SKM-1 treated with dmso at 0.1 percent for 144 hours (cell line): ENCODE results near the gene MYMK.
A peak's percentile ranks its signal among the peaks of the same experiment; 100 is the strongest.

ENCODE experiments used
- DNase-seq: peaks from one replicate; lab custom pipeline; 2025; ENCODE audit not compliant: unreplicated experiment; lab: John Stamatoyannopoulos, UW

The MYMK gene

GRCh38 chr9:133488686-133489252, 36.0 kb downstream of the MYMK start:
- DNase-seq = no peak

- no peak for DNase-seq
Observed at GRCh38 chr9:133487331-133487725, 37.4 kb downstream of the MYMK start.

DNA sequence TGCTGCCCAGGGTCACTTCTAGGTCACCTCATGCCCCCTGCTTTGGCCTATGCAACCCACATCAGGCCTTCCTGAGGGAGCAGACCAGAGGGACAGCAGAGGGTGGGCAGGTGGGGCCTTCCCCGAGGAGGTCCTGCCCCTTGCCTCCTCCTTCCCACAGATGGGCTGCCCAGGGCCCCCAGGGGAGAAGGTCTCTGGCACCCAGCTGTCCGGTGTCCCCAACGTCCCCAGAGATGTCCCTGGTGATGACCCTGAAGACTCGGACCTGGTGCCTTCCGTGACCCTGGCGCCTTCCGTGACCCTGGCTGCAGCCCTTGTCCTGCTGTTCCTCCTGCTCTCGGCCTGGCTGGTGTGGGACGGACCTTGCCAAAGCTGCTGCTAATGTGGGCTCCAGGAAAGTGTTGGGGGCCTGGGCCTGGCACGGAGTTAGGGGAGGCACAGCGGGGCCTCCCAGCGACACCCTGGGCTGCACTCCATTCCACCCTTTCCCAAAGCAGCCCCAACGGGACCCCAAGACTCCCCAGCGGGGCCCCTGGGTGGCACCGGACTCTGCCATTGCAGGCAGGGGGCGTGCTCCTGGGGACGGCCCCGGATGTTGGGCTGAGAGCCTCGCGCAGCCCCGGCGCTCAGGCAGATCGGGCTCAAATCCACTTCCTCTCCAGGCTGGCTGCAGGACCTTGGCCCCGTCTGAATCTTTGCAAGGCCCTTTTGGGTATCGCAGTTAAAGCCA, 39.1 kb downstream of the MYMK start:
- peak; percentile 49 for DNase-seq

- no peak for DNase-seq
Observed at GRCh38 chr9:133484671-133485437, 39.9 kb downstream of the MYMK start.

DNA sequence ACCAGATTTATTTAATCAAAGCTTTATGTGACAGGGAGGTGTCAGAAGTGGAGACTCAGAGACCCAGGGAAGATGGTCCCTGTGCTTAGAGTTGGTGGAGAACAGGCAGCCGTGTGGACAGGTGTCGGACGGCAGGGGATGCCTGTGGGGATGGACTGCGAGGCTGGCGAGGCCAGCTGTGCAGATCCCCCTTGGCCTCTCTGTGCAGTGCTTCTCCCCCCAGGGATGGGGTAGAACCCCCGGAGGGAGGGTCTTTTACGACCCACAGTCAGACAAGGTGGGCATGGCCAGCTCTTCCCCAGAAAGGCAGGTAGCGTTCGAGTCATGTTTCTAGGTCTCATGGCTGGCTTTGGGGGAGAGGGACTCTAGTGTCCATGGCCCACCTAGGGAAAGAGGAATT, 41.1 kb downstream of the MYMK start:
- DNase-seq = no peak

DNA sequence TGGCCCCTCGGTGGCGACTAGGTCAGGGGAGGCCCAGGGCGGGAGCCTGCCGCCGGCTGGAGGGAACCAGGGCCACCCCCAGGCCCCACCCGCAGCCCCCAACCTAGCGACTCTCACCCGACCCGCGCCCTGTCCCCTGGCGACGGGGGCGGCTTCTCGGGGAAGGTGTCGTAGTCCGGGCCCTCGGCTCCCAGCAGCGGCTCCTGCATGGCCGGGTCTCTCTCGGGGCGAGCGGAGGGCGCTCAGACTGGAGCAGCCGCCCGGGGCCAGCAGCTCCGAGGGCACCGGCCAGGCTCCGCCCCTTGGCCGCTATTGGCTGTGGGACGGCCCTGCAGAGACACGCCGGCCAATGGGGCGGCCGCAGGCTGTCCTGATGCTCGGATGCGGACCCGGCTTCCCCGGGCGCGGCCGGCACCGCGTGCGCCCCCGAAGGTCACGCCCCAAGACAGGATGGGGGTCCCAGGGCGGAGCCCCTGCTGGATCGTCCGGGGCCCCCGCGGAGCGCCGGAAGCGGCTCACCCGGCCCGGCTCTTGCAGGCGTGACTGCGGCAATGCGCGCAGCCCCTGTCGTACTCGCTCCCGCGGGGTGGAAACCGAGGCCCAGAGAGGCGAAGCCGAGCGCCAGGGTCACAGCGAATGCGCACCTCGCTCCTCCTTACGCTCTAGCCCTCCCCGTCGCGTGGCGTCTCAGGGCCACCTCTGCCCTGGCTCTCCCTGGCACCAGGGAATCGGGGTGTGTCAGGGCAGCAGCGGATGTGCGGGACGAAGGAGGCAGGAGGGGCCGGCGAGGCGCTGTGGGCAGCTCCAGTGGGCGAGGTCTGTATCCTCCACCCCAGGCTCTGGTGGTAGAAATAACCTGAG, 45.7 kb downstream of the MYMK start, which contains the start of gene SLC2A6:
TSS of gene SLC2A6 (minus strand) at position 249 of the 861 bp plus-strand sequence. CDS start at position 209, 40 bp downstream.
- DNase-seq = peak; percentile 70

DNA sequence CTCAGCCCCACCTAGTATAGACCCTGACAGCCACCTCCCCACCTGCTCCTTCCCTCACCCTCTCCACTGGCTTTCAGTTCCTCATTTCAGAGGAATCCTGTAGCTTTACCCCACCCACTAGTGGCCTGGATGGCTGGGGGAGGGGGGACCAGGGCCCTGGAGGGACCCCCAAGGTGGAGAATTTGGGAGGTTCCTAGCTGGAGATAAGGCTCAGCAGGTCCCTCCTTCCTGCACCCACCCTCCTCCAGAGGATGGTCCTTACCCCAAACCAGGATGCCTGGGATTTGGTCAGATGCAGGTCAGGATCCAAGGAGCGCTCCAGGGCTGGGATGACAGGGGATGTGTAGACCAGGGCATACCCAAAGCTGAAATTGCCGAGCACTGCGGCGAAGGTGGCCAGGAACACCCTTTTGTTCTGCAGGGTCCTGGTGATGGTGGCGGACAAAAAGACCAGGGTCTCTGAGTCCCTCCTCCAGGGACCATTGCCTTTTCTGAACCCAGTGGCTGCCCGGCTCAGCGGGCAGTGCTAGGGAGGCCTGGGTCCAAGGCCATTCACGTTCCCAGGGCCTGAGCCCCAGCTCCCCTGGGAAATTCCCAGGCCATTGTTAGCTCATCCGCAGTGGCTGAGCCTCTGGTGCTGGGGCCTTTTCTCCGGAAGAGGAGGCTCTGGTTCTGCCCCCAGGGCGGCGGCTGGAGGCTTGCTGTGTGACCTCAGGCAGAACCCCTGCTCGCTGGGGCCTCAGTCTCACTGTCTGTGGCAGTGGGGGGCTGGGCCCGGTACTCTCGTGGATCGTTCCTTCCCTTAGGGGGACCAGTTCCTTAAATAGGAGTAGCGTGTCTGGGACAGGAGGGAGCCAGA, 46.5 kb downstream of the MYMK start:
- DNase-seq = peak; percentile 34

DNA sequence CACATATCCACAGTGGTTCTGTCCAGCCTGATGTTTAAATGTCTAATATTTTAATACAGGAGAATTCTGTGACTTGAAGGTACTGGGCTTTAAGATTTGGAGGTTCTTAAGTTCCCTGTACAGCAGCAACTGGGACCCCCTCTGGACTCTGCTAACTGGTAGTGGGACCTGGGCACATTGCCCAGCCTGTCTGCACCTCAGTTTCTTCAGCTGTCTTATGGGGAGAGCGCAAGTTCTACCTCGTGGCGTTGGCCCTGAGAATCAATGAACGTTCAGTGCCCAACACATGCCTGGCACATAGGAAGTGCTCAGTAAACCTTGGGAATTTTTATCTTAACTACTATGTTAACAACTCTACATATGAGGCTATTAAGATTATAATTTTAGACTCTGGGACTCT, 47.3 kb downstream of the MYMK start:
- no peak for DNase-seq

- no peak for DNase-seq
Observed at GRCh38 chr9:133476941-133477340, 47.8 kb downstream of the MYMK start.

- DNase-seq = peak; percentile 65
Observed at GRCh38 chr9:133476036-133476931, 48.5 kb downstream of the MYMK start.

- DNase-seq = no peak
Observed at GRCh38 chr9:133475292-133476012, 49.3 kb downstream of the MYMK start.

DNA sequence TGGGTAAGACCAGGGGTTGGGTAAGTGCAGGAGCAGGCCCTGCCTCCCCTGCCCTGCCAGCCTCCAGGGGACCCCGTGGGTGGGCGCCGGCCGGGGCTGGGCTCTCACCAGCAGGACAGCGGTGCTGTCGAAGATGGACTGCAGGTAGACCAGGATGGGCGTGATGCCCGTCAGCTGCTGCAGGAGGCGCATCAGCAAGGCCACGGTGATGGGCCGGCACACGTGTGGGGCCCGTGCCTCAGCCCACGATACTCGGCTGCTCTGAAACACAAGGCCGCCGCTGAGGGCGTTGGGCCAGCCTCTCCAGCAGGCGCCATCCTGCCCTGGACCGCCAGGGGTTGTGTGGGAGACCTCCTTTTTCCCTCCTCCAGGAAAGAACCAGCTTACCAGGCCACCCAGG, 49.9 kb downstream of the MYMK start:
- DNase-seq = no peak

DNA sequence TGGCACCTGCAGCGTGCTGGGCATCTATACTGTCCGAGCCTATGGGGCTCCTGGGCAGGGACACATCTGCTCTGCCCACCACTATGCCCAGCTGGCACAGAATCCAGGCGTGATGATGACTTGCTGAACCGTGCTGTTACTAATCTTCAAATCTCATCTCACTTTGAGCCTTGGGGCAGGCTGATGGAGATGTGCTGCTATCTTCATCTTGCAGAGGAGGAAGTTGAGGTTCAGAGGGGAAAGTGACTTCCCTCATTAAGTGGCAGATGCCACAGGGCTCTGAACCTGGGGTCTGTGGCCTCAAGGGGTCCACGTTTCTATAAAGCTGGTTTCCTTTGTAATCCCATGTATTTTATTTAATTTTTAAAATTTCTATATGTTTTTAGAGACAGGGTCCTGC, 50.5 kb downstream of the MYMK start:
- peak; percentile 52 for DNase-seq

GRCh38 chr9:133473743-133474142, 51.0 kb downstream of the MYMK start:
- DNase-seq = no peak

DNA sequence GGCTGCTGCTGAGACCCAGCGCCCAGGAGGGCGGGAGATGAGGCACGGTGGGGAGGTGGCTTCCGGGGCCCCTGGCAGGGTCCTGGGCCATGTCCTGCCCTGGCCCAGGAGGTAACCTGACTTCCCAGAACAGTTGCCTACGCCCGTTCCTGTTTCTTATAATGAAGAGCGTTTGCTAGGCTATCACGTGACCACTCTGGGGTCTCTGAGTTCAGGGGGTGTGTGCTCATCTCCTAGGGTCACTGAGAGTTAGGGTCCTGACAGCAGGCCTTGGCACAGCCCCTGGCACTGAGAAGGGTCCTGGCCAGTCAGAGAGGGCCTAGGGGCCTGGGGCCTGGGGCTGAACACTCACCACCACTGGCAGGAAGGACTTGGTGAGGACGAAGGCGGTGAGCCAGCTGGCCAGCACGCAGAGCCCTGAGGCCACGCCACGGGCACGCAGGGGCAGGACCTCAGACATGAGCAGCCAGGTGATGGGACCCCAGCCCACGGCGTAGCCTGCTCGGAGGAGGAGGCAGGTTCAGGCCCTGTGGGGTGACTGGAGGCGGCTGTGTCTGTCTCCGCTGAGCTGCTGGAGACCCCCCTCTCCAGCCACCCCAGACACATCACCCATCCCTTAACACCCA, 51.9 kb downstream of the MYMK start:
- no peak for DNase-seq

DNA sequence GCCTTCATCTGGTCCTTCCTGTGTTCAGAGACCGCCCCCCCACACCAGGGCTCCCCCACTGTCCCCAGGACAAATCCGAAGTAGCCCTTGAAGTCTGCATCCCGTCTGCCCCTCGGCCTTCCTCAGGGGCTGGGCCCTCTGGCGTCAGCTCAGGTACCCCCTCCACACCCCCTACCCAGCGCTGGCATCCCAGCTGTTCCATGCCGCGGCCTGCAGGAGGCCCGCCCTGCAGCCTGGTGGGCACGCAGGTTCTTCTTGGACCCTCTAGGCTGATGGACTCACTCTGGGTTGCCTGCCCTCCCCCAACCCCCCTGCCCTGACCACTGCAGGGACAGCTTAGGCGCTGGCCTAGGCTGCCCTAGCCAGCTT, 52.5 kb downstream of the MYMK start:
- no peak for DNase-seq

- no peak for DNase-seq
Observed at GRCh38 chr9:133471551-133472276, 53.0 kb downstream of the MYMK start.
